Ureter (tissue), 1 donor: ENCODE results near the gene FADS2. TPM values are rescaled to one million over a fixed set of nuclear protein-coding genes. Genes with fewer than 3 reads are reported as not detected.

Experiments used
- DNase-seq: peaks from one replicate; pipeline ENCODE4 v3.0.0-alpha.2; 2020; ENCODE audit warnings: low spot score
- total RNA-seq: library from RNA; stranded (reverse); gene quantifications from one replicate; pipeline ENCODE4 v1.2.4, GENCODE V29; 2023
- donor health status: DM: yes; HTN: yes; CAD: no.

FADS2 gene
- total RNA-seq, 1 donor from 2014 or later = 118 TPM

DNA sequence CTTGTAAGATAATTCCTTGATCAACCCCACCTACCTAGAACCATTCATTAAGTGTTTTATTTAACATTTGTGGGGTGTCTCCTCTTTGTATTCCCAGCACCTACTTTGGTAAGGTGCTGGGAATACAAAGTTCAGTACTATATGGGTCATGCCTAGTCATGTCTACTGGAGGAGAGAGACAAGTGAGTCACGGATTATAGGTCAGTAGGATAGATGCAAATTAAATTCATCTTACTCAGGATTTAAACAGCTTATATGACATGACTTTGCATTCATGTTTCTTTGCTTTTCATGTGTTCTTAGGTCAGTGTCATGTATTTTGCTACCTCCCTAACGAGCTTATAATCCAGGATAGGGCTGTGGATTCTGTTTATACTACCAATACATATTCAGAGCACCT lies 7.9 kb upstream of the FADS2 start:
- no peak for DNase-seq

- DNase-seq = peak; percentile 55
These were observed 1.1 kb upstream of the FADS2 start for GRCh38 chr11:61826930-61827570.

DNA sequence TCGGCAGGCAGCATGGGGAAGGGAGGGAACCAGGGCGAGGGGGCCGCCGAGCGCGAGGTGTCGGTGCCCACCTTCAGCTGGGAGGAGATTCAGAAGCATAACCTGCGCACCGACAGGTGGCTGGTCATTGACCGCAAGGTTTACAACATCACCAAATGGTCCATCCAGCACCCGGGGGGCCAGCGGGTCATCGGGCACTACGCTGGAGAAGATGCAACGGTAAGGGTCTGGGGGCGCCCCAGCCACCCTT lies 204 bp downstream of the FADS2 start:
- DNase-seq = no peak

DNA sequence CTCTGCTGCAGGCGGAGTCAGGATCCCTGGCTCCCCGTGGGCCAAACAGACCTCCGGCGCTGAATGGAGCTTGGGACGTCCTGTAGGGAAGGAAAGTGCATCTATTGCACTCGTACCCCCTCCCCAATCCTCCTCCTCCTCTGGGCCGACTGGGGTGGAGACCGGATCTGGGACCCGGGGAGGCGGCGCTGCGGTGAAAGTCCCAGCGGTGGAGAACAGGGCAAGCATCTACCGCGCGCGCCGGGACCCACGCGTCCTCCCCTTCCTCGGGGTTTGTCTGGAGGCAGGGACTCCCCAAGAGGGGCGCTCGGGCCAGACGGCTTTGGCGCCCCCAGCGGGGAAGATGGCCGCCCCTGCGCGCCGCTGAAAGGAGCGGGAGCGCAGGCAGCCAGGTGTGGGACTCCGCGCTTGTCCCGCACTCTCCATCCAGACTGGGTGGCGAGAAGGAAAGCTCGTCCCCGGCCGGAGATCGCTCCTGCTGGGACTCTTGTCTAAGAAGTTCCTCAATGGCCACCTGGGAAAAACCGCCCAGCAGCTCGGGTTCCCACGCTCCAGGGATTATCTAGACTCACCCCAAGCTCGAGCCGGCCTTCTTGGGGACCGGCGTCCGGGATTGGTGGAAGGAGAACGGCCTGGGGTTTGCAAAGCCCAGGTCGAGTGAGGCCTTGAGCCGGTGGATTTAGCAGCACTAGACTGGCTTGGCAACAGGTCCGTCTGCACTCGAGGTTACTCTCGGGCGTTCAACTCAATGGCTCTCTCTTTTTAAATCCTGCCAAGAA lies 718 bp downstream of the FADS2 start:
- no peak for DNase-seq

- DNase-seq = no peak
These were observed 1.7 kb downstream of the FADS2 start for GRCh38 chr11:61829806-61830205.

DNA sequence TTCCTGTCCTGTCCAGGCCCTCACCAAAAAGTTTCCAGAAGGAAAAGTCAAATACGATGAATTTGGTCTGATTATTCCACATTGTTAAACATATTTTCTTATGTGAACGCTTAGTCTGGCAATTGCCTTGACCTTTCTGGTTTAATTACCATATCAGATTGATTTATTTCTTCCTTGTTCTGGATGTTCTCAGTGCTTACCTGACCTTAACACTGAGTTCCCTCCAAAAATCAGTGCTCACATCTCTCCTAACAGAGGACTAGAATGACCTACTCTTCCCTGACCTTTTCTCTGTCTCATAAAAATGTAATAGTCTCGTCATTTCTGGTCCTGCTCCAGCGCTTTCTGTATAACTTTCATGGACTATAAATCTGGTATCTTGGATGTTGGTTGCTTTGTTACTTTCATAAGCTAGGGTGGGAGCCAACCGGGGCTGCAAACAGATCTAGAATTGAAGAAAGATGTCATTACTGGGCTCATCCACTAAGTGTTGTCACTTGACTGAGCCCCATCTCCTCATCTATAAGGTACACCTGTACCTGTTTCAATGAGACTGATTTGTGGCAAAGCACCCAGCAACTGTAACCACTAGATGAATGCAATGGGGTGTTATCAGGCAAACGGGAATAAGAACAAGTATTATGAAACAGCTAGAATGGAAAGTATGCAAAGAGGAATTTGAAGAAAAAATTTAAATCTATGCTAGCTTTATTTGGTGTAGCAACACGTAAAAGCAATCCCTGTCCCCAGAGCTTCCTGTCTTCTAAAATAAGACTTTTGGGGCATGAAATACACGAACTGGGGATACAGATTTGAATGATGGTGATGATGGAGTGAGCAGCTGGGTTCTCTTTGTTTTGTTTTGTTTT lies 2.4 kb downstream of the FADS2 start:
- DNase-seq = peak; percentile 63

DNA sequence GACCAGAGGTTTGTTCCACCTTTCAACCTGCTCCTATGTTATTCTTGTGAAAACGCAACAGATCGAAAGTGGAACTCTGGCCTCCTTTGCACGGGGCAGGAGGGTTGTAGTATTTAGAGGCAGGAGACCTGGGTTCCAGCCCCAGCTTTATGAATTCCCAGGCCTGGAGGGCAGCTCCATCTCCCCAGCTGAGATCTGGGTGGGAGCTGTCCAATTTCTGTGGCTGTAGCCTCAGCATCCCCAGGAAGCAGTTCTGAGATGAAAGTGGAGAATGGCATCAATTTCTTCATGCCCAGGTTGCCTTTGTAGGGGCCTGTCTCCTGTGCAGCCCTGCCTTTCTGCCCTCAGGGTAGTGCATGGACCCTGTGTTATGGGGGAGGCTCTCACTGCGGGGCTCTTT lies 4.1 kb downstream of the FADS2 start:
- no peak for DNase-seq

DNA sequence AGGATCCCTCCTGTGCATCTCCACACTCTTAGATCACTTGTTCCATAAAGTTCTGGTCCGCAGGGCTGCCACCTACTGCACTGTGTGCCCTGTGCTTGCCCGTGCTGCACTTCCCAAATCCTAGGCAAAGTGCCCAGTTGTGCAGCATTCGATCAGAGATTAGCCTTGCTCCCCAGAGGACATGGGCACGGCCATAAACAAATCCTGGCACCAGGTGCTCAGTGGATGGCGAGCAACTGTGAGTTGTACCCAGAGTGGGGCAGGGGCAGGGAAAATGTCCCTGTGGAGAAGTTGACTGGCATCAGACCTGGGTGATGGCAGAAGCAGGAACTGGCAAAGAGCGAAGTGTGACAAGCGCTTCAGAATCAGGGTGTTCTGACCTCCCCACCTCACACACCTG lies 4.7 kb downstream of the FADS2 start:
- no peak for DNase-seq

GRCh38 chr11:61833471-61833870 lies 5.4 kb downstream of the FADS2 start:
- DNase-seq = no peak

DNA sequence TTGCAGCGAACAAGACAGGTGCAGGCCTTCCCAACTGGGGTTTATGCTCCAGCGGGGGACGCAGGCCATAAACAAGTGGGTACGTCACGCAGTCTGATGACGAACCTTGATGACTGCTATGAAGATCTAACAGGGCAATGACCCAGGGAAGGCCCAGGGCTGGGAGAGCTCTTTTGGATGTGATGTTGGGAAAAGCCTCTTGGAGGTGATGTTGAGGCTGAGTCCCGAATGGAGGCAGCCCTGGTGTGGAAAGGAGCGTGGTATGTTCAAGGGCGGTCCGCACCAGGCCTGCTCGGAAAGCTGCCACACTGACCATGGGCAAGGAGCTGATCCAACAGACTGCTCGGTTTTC lies 5.8 kb downstream of the FADS2 start:
- no peak for DNase-seq

GRCh38 chr11:61834278-61835048 lies 6.4 kb downstream of the FADS2 start:
- peak; percentile 67 for DNase-seq

GRCh38 chr11:61836193-61836592 lies 8.1 kb downstream of the FADS2 start:
- DNase-seq = no peak

DNA sequence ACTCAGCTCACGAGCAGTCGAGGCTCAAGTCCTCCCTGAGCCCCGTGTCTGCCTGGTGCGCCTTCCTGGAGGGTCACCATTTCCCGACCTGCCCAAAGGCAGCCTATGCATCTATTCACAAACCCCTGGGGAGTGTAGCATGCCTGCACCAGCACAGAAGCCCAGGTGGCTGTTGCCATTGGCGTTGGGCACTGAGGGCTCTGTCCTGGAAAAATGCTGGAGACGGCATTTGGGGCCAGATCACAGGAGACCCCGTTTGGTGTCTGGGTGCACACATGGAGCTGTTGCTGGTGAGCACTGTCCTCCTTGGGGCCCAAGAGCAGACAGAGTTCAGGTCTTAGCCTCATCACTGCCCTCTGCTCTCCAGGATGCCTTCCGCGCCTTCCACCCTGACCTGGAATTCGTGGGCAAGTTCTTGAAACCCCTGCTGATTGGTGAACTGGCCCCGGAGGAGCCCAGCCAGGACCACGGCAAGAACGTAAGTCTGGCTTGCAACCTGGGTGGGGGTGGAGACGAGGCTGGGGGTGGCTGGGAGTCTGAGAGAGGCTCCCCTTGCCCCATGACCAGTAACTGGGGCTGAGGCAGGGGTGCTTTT lies 9.4 kb downstream of the FADS2 start:
- no peak for DNase-seq

- DNase-seq = no peak
These were observed 10.4 kb downstream of the FADS2 start for GRCh38 chr11:61838501-61838900.

- no peak for DNase-seq
These were observed 10.8 kb downstream of the FADS2 start for GRCh38 chr11:61838921-61839320.

- no peak for DNase-seq
These were observed 11.6 kb downstream of the FADS2 start for GRCh38 chr11:61839742-61840141.

DNA sequence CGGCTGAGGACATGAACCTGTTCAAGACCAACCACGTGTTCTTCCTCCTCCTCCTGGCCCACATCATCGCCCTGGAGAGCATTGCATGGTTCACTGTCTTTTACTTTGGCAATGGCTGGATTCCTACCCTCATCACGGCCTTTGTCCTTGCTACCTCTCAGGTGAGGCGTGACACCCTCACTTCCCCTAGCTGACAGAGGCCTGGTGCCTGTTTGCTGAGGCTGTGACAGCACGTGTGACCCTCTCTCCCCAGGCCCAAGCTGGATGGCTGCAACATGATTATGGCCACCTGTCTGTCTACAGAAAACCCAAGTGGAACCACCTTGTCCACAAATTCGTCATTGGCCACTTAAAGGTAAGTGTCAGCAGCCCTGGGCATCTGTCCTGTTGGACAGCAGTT lies 12.3 kb downstream of the FADS2 start:
- no peak for DNase-seq

GRCh38 chr11:61841636-61842527 lies 13.8 kb downstream of the FADS2 start:
- no peak for DNase-seq

GRCh38 chr11:61842528-61842820 lies 14.4 kb downstream of the FADS2 start:
- no peak for DNase-seq

DNA sequence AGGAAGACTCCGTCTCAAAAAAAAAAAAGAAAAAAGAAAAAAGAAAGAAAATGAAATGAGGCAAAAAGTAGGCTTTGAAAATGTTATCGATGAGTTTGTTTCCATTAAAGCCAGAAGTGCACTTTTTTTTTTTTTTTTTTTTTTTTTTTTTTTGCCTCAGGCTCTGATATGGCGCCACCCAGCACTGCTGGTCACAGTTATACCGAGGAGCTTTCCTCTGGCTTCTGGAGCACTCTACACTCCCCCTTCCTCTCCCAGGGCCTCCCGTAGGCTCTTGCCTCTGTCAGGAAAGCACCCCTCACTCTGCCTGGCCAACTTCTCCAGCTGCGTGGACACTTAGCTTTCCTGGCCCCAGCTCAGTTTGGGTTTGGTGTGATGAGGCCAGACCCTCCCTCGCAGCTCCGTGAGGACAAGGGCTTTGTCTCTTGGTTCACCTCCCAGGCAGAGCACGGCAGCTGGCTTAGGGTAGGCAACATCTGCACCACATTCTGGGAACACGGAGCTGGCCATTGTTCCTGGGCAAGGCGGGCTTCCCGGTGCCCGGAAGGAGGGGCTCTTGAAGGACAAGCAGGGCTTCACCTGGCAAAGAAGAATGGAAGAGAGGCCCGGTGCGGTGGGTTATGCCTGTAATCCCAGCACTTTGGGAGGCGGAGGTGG lies 16.9 kb downstream of the FADS2 start:
- no peak for DNase-seq
